Peyer's patch (tissue), 4 donors: ENCODE results near the gene CREB3L2.

Experiments used
- POLR2A ChIP-seq, 2 donors: fragments of 450-650 bp; IDR thresholded peaks; one replicate each; pipeline ENCODE4 v1.5.1; 2017; ENCODE audit warnings: antibody characterized with exemption in 2 of 2, mild to moderate bottlenecking in 2 of 2, moderate library complexity in 2 of 2
- TF ChIP-seq, protein P1 (sequence below), 6 experiments: fragments of 450-650 bp in 4 of 6; fragments of 200-600 bp in 2 of 6; sonication (generic) in 1 of 6; IDR thresholded peaks; one replicate each; pipeline ENCODE4 v1.5.1; 2017 to 2019; ENCODE audit warnings: antibody characterized with exemption in 6 of 6, mild to moderate bottlenecking in 3 of 6, moderate library complexity in 1 of 6

DNA sequence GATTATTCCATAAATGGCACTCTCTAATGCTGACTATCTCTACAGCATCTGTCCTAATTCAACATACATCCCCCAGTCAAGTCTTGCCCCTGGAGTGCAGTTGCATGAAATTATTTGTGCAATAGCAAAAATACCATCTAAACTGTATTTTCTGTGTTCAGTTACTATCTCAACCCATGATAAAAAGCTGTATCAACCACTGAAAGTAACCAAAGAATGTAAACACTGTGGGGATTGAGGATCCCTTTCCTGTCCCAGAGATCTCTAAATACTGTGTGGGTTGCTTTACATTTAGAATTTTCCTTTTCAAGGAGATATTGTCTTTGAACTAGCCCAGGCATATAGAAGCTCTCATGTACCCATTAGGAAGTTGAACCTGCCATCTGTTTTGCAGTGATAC lies 131.2 kb downstream of the CREB3L2 start:
- TF ChIP-seq, protein P1, sequence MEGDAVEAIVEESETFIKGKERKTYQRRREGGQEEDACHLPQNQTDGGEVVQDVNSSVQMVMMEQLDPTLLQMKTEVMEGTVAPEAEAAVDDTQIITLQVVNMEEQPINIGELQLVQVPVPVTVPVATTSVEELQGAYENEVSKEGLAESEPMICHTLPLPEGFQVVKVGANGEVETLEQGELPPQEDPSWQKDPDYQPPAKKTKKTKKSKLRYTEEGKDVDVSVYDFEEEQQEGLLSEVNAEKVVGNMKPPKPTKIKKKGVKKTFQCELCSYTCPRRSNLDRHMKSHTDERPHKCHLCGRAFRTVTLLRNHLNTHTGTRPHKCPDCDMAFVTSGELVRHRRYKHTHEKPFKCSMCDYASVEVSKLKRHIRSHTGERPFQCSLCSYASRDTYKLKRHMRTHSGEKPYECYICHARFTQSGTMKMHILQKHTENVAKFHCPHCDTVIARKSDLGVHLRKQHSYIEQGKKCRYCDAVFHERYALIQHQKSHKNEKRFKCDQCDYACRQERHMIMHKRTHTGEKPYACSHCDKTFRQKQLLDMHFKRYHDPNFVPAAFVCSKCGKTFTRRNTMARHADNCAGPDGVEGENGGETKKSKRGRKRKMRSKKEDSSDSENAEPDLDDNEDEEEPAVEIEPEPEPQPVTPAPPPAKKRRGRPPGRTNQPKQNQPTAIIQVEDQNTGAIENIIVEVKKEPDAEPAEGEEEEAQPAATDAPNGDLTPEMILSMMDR (IDR thresholded peaks at IDR 0.05) = no peak
- no peak for TF ChIP-seq POLR2A (IDR thresholded peaks at IDR 0.05)
